Panc1 (cell line): ENCODE results near the gene GM2A.

ENCODE experiments used
- CTCF ChIP-seq: fragments of 450-650 bp; IDR thresholded peaks from 2 replicates; pipeline ENCODE4 v1.5.1; 2017; ENCODE audit warnings: mild to moderate bottlenecking
- POLR2AphosphoS5 ChIP-seq: IDR thresholded peaks from 2 replicates; pipeline ENCODE4 v1.6.1; 2012; ENCODE audit warnings: mild to moderate bottlenecking, low read depth, low read length, moderate library complexity

- TF ChIP-seq POLR2AphosphoS5 (no peak), CTCF (no peak)
These were observed 1.6 kb downstream of the GM2A start for GRCh38 chr5:151254556-151254955.
